MM.1S (cell line): ENCODE measurements around the gene SCAF4.
"Not testable (repeated sequence)": the region's sequence is repeated elsewhere in the genome, so short reads cannot be mapped to it uniquely, and the experiment has no call there.

Experiments
- EZH2 ChIP-seq: fragments of 300-600 bp; sonication (generic); optimal IDR thresholded peaks from 2 replicates; pipeline ENCODE3; 2017; ENCODE audit warnings: low read depth, mild to moderate bottlenecking, antibody characterized with exemption, low read length, mixed read lengths
- TF ChIP-seq, protein P1 (sequence below): fragments of 300-600 bp; sonication (generic); IDR thresholded peaks from 2 replicates; pipeline ENCODE4 v1.5.1; 2016; ENCODE audit warnings: antibody characterized with exemption, low read length, mixed read lengths

DNA sequence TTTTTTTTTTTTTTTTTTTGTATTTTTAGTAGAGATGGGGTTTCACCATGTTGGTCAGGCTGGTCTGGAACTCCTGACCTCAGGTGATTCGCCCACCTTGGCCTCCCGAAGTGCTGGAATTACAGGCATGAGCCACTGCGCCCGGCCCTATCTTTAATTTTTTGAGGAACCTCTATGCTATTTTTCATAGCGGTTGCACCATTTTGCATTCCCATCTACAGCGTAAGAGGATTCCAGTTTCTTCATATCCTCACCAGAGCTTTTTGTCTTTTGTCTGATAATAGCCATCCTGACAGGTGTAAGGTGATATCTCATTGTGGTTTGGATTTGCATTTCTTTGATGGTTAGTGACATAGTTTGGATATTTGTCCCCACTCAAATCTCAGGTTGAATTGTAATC is 100.0 kb downstream of the SCAF4 start:
- TF ChIP-seq, protein P1, sequence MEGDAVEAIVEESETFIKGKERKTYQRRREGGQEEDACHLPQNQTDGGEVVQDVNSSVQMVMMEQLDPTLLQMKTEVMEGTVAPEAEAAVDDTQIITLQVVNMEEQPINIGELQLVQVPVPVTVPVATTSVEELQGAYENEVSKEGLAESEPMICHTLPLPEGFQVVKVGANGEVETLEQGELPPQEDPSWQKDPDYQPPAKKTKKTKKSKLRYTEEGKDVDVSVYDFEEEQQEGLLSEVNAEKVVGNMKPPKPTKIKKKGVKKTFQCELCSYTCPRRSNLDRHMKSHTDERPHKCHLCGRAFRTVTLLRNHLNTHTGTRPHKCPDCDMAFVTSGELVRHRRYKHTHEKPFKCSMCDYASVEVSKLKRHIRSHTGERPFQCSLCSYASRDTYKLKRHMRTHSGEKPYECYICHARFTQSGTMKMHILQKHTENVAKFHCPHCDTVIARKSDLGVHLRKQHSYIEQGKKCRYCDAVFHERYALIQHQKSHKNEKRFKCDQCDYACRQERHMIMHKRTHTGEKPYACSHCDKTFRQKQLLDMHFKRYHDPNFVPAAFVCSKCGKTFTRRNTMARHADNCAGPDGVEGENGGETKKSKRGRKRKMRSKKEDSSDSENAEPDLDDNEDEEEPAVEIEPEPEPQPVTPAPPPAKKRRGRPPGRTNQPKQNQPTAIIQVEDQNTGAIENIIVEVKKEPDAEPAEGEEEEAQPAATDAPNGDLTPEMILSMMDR, result not testable (repeated sequence)
- not testable (repeated sequence) for TF ChIP-seq EZH2
